Measurements from ENCODE around the gene TBX4. TPM values are rescaled to one million over a fixed set of nuclear protein-coding genes. Genes with fewer than 3 reads are reported as not detected.

The TBX4 gene
- total and polyA plus RNA-seq, 2 of the 13 experiments (the other 11 are each of a cell fraction or from before 2014, with no cell fraction given): 0.11 to 1.1 TPM

DNA sequence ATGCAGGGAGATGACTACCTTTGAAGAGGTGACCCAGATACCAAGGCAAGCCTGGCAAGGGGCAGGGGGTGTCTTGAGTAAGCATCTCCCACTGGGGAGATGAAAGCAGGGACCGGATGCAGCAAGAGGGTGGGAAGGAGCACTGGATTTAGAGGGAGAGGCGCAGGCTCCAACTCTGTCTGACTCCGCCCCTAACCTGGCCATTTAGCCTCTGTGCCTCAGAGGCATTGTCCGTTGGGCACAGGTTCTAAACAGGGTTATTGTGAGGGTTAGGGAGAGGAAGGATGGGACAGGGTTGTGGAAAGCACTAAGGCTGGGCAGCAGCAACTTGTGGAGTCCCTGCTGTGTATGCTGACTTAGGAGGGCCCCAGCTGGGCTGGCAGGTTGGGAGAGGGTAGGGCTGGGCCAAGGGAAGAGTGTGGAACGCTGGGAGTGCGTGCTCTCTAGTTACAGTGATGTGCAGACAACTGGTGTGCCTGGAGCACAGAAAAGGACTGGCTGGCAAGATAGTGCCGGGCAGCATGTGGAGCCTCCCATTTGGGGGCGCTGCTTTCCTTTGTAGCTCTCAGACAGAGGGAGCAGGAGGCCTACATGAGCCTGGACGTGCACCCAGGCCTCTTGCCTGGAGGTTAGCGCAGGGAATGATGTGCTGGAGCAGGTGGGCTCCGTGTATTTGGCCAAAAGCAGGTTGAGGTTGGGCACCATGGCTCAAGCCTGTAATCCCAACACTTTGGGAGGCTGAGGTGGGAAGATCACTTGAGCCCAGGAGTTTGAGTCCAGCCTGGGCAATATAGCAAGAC lies 26.3 kb upstream of the TBX4 start (continued):
- TF ChIP-seq, protein P1, sequence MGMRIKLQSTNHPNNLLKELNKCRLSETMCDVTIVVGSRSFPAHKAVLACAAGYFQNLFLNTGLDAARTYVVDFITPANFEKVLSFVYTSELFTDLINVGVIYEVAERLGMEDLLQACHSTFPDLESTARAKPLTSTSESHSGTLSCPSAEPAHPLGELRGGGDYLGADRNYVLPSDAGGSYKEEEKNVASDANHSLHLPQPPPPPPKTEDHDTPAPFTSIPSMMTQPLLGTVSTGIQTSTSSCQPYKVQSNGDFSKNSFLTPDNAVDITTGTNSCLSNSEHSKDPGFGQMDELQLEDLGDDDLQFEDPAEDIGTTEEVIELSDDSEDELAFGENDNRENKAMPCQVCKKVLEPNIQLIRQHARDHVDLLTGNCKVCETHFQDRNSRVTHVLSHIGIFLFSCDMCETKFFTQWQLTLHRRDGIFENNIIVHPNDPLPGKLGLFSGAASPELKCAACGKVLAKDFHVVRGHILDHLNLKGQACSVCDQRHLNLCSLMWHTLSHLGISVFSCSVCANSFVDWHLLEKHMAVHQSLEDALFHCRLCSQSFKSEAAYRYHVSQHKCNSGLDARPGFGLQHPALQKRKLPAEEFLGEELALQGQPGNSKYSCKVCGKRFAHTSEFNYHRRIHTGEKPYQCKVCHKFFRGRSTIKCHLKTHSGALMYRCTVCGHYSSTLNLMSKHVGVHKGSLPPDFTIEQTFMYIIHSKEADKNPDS (CRISPR knock-in tag; IDR thresholded peaks at IDR 0.05): no peak
- TF ChIP-seq ONECUT2 (CRISPR knock-in tag; IDR thresholded peaks at IDR 0.05) (no peak), ZNF510 (CRISPR knock-in tag; IDR thresholded peaks at IDR 0.05; ENCODE audit: low read depth) (no peak), ZFP1 (CRISPR knock-in tag; IDR thresholded peaks at IDR 0.05) (no peak), ZNF782 (CRISPR knock-in tag; IDR thresholded peaks at IDR 0.05; ENCODE audit: borderline replicate concordance) (no peak; the same call in 1 of the 2 replicates), SAP130 (CRISPR knock-in tag; IDR thresholded peaks at IDR 0.05; ENCODE audit: low read depth) (no peak; the same call in 1 of the 2 replicates), HOXA7 (CRISPR knock-in tag; IDR thresholded peaks at IDR 0.05) (no peak), ZNF343 (CRISPR knock-in tag; IDR thresholded peaks at IDR 0.05) (no peak), MAFK (conservative IDR thresholded peaks at IDR 0.05 in 1 of 2, IDR thresholded peaks at IDR 0.05 in 1 of 2; ENCODE audit: low read length in 2 of 2) (no peak), ZIK1 (CRISPR knock-in tag; IDR thresholded peaks at IDR 0.05; ENCODE audit: borderline replicate concordance, low read depth) (no peak), ZNF598 (CRISPR knock-in tag; IDR thresholded peaks at IDR 0.05; ENCODE audit: borderline replicate concordance) (peak; percentile 78; the same call in 1 of the 2 replicates), HNRNPH1 (optimal IDR thresholded peaks at IDR 0.05; ENCODE audit: low read depth, low read length) (no peak), ZNF564 (CRISPR knock-in tag; IDR thresholded peaks at IDR 0.05) (no peak), RFX1 (IDR thresholded peaks at IDR 0.05) (no peak), BRCA1 (CRISPR knock-in tag; IDR thresholded peaks at IDR 0.05) (no peak), RNF2 (conservative IDR thresholded peaks at IDR 0.05; ENCODE audit: low read depth) (no peak), TCF7L2 (IDR thresholded peaks at IDR 0.05; ENCODE audit: low read depth, low read length) (no peak), GTF3A (CRISPR knock-in tag; conservative IDR thresholded peaks at IDR 0.05) (no peak), SMAD1 (CRISPR knock-in tag; IDR thresholded peaks at IDR 0.05; ENCODE audit: borderline replicate concordance, low read depth) (no peak)
- TF ChIP-seq, protein P2, sequence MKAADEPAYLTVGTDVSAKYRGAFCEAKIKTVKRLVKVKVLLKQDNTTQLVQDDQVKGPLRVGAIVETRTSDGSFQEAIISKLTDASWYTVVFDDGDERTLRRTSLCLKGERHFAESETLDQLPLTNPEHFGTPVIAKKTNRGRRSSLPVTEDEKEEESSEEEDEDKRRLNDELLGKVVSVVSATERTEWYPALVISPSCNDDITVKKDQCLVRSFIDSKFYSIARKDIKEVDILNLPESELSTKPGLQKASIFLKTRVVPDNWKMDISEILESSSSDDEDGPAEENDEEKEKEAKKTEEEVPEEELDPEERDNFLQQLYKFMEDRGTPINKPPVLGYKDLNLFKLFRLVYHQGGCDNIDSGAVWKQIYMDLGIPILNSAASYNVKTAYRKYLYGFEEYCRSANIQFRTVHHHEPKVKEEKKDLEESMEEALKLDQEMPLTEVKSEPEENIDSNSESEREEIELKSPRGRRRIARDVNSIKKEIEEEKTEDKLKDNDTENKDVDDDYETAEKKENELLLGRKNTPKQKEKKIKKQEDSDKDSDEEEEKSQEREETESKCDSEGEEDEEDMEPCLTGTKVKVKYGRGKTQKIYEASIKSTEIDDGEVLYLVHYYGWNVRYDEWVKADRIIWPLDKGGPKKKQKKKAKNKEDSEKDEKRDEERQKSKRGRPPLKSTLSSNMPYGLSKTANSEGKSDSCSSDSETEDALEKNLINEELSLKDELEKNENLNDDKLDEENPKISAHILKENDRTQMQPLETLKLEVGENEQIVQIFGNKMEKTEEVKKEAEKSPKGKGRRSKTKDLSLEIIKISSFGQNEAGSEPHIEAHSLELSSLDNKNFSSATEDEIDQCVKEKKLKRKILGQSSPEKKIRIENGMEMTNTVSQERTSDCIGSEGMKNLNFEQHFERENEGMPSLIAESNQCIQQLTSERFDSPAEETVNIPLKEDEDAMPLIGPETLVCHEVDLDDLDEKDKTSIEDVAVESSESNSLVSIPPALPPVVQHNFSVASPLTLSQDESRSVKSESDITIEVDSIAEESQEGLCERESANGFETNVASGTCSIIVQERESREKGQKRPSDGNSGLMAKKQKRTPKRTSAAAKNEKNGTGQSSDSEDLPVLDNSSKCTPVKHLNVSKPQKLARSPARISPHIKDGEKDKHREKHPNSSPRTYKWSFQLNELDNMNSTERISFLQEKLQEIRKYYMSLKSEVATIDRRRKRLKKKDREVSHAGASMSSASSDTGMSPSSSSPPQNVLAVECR (CRISPR knock-in tag; IDR thresholded peaks at IDR 0.05; ENCODE audit: borderline replicate concordance): peak; percentile 33; the same call in 1 of the 2 replicates
- TF ChIP-seq, protein P3, sequence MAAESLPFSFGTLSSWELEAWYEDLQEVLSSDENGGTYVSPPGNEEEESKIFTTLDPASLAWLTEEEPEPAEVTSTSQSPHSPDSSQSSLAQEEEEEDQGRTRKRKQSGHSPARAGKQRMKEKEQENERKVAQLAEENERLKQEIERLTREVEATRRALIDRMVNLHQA (CRISPR knock-in tag; IDR thresholded peaks at IDR 0.05): no peak
- TF ChIP-seq, protein P4, sequence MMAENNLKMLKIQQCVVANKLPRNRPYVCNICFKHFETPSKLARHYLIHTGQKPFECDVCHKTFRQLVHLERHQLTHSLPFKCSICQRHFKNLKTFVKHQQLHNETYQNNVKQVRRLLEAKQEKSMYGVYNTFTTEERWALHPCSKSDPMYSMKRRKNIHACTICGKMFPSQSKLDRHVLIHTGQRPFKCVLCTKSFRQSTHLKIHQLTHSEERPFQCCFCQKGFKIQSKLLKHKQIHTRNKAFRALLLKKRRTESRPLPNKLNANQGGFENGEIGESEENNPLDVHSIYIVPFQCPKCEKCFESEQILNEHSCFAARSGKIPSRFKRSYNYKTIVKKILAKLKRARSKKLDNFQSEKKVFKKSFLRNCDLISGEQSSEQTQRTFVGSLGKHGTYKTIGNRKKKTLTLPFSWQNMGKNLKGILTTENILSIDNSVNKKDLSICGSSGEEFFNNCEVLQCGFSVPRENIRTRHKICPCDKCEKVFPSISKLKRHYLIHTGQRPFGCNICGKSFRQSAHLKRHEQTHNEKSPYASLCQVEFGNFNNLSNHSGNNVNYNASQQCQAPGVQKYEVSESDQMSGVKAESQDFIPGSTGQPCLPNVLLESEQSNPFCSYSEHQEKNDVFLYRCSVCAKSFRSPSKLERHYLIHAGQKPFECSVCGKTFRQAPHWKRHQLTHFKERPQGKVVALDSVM (CRISPR knock-in tag; IDR thresholded peaks at IDR 0.05): no peak

Measured in HepG2 (cell line).